ENCODE results near the gene VEGFD.

VEGFD gene

DNA sequence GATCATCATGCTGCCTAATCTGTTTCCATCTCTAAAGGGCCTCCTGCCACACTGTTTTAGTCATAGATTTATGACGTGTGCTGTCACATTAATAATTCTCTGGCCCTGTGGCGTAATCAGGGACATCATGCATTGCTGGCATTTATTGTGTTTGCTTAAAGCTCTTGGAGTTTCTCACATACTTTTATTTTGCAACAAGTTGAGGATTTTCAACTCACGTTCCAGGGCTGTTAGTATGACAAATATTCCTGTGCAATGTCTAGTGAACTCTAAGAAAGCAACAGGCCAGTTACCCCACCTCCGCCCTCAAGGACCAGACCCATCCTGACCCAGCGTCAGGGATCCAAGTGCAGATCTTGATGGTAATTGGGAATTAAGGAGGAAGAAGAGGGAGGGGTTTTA is 41.1 kb downstream of the VEGFD start:
- no peak for DNase-seq
- H3K27me3 Mint-ChIP-seq (ENCODE audit: low read depth, poor library complexity) = peaks cover 20% of the 10 kb centered on the region
- TF ChIP-seq, protein P1, sequence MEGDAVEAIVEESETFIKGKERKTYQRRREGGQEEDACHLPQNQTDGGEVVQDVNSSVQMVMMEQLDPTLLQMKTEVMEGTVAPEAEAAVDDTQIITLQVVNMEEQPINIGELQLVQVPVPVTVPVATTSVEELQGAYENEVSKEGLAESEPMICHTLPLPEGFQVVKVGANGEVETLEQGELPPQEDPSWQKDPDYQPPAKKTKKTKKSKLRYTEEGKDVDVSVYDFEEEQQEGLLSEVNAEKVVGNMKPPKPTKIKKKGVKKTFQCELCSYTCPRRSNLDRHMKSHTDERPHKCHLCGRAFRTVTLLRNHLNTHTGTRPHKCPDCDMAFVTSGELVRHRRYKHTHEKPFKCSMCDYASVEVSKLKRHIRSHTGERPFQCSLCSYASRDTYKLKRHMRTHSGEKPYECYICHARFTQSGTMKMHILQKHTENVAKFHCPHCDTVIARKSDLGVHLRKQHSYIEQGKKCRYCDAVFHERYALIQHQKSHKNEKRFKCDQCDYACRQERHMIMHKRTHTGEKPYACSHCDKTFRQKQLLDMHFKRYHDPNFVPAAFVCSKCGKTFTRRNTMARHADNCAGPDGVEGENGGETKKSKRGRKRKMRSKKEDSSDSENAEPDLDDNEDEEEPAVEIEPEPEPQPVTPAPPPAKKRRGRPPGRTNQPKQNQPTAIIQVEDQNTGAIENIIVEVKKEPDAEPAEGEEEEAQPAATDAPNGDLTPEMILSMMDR (IDR thresholded peaks at IDR 0.05) = no peak
- H3K9me3 Mint-ChIP-seq = no peaks in the 10 kb centered on the region
- no peaks in the 10 kb centered on the region for H3K36me3 Mint-ChIP-seq (ENCODE audit: low read depth)
- H3K27ac Mint-ChIP-seq = no peak overlapping the region
- no peaks in the 10 kb centered on the region for H3K4me1 Mint-ChIP-seq
- no peak overlapping the region for H3K4me3 Mint-ChIP-seq

DNA sequence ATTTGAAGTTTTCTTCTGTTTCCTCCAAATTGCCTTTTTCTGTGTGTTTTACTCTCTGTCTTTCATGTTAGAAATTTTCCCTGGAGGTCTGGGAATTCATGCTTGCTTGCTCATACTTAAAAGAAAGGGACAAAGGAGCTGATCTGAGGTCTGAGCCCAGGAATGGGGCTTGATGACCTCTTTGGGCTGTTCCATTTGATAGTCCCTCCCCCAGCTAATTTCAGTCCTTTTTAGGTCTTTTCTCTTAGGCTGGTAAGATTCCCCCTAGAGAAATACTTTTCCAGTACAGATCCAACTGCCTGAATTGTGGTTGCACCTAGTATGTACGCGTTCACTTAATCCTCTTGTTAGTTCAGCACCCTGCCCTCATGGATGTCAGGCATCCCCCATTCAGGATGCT is 43.3 kb downstream of the VEGFD start:
- TF ChIP-seq, protein P1 (IDR thresholded peaks at IDR 0.05) = no peak
- Mint-ChIP-seq H3K4me1 (no peaks in the 10 kb centered on the region), H3K9me3 (no peaks in the 10 kb centered on the region), H3K4me3 (no peak overlapping the region), H3K27ac (peak overlapping the region; percentile 9), H3K27me3 (ENCODE audit: low read depth, poor library complexity) (peaks cover 36% of the 10 kb centered on the region), H3K36me3 (ENCODE audit: low read depth) (no peaks in the 10 kb centered on the region)
- no peak for DNase-seq

DNA sequence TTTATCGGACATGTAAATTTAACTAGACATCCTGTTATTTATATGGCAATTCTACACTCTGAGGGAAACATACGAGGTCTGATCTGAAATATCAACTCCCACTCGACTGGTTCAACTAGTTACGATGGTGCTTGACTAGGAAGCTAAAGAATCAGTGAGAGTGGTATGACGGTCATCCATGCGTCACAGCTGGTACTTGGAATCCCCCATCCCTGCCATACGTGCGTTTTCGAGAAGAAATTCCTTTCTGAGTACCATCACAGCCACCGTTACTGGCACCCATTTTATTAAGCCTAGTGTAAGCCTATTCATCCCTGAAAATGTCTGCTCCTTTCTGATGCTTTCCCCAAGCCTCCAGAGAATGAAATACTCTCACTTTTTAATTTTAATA is 48.2 kb downstream of the VEGFD start:
- Mint-ChIP-seq H3K27ac (no peak overlapping the region), H3K4me1 (no peaks in the 10 kb centered on the region), H3K4me3 (peak overlapping the region; percentile 92), H3K36me3 (ENCODE audit: low read depth) (peaks cover 4% of the 10 kb centered on the region), H3K9me3 (no peaks in the 10 kb centered on the region), H3K27me3 (ENCODE audit: low read depth, poor library complexity) (peaks cover 36% of the 10 kb centered on the region)
- TF ChIP-seq, protein P1 (IDR thresholded peaks at IDR 0.05) = no peak
- DNase-seq = peak; percentile 9

DNA sequence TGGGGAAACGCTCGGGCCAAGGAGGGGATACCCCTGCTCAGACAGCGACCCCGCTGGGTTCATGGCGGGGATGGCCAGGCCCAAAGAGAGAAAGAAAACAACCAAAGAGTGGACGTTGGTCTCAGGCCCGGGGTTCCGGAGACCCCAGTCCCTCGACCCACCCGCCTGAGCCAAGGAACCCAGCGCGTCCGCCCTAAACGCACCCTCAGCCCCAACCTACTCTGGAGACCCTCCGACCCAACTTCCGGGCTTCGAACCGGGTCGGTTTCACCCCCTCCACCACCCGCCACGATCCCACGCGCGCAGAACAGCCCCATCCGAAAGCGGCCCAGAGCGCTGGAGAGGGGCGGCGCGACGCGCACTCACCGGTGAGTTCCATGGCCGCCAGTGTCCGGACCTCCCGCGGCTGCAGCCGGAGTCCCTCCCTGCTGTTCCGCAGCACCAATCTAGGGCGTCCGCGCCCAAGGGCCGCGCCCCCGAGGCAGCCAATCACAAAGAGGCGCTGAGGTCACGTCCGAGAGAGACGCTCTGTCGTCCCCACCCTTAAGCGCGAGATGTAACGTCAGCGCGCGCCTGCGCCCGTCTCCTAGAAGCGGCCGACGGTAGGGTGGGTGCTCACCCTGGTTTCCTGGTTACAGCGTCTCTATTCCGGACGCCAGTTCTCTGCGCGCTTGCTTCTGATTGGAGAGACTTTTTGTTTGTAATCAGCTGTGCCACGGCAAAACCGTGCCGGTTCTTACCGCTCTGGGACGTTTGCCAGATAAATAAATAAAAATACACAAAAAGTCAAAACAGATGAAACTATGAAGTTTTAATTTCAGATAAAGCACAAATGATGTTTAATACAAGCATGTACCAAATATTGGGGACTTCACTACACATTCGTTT is 48.8 kb downstream of the VEGFD start, which contains the start of gene PIGA:
Gene PIGA, minus strand, starts transcription at position 389 of the 888 bp plus-strand sequence. CDS start 3,593 bp downstream, outside the sequence.
- H3K4me1 Mint-ChIP-seq = no peaks in the 10 kb centered on the region
- DNase-seq = peak; percentile 86
- peaks cover 33% of the 10 kb centered on the region for H3K27me3 Mint-ChIP-seq (ENCODE audit: low read depth, poor library complexity)
- H3K4me3 Mint-ChIP-seq = peak within 1 kb of the TSS; percentile 92
- H3K36me3 Mint-ChIP-seq (ENCODE audit: low read depth) = peaks cover 4% of the 10 kb centered on the region
- H3K27ac Mint-ChIP-seq = peak within 1 kb of the TSS; percentile 96
- H3K9me3 Mint-ChIP-seq = no peaks in the 10 kb centered on the region
- TF ChIP-seq, protein P1 (IDR thresholded peaks at IDR 0.05) = no peak

DNA sequence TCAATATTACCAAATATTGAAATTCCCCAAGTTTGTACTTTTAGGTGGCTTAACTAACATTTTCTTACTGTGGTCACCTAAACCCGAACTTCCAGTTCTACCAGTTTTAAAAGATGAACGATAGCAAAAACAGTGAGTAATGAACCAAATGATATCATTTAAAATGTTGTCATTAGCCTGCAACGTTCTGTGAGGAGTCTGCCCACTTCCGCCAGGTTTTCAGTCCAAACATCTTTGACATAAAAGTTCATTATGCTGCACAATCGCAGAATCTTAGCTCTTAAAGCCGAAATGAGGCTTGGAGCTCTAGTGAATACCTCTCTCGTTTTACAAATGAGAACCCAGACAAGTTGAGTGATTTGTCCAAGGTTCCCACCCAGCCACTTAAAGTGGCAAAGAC is 49.7 kb downstream of the VEGFD start:
- no peaks in the 10 kb centered on the region for H3K4me1 Mint-ChIP-seq
- DNase-seq = no peak

More for the DNA sequence above, 49.7 kb downstream of the VEGFD start:
- H3K4me3 Mint-ChIP-seq = peak overlapping the region; percentile 92
- peaks cover 4% of the 10 kb centered on the region for H3K36me3 Mint-ChIP-seq (ENCODE audit: low read depth)
- peak overlapping the region; percentile 96 for H3K27ac Mint-ChIP-seq
- H3K9me3 Mint-ChIP-seq = no peaks in the 10 kb centered on the region
- H3K27me3 Mint-ChIP-seq (ENCODE audit: low read depth, poor library complexity) = peaks cover 32% of the 10 kb centered on the region
- TF ChIP-seq, protein P1 (IDR thresholded peaks at IDR 0.05) = no peak
